GM19025 (cell line): ENCODE data around the gene GBP7.

Experiments used
- ATAC-seq: cut with Tn5 transposase; IDR thresholded peaks from one replicate; pipeline ENCODE4 v1.9.1; 2021; ENCODE audit warnings: mild to moderate bottlenecking, low read depth, moderate library complexity; ENCODE audit not compliant: unreplicated experiment

GBP7 gene

GRCh38 chr1:89125913-89126580 is 49.8 kb downstream of the GBP7 start, which contains the start of gene GBP2:
Gene GBP2 (minus strand): TSS chr1:89126114. CDS start chr1:89121966, 4,148 bp downstream.
- ATAC-seq: peak; percentile 78

- ATAC-seq: peak; percentile 17
These were observed 50.4 kb downstream of the GBP7 start for GRCh38 chr1:89125240-89125912.

DNA sequence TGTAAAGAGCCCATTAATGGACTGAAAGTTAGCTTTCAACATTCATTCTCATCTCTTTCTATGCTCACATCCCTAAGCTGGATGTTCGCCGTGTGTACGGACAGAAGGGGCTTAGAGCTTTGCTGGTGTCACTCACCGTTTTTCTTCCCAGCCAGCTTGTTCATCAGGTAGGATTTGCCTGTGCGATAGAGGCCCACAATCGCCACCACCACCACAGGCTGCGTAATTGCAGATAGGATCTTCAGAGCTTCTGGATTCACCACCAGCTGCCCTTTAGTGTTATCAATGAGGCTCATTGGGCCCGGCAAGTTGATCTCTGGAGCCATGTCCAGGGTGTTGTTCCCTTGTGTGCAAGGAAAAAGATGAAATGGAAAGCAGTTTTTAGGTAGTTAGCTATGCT is 54.2 kb downstream of the GBP7 start:
- no peak for ATAC-seq

GRCh38 chr1:89114662-89115061 is 61.1 kb downstream of the GBP7 start:
- no peak for ATAC-seq

GRCh38 chr1:89112871-89113613 is 62.8 kb downstream of the GBP7 start:
- no peak for ATAC-seq

DNA sequence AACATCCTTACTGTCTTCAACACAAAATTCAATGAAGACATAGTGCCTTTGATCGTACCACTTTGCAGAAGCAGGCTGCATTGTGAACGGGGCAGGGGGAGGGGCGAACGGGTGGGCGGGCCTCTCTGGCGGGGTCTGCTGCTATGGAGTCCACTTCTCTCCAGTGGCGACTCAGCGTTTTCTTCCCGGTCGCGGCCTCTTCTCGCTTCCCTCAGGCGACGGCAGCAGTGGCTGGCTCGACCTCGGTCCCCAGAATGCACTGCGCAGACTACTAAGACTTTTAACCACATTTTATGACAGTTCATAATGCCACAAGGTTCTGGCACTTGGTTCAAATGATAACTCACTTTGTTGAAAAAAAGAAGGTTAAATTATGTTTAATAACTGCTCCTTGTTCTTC is 71.1 kb downstream of the GBP7 start:
- ATAC-seq: no peak

DNA sequence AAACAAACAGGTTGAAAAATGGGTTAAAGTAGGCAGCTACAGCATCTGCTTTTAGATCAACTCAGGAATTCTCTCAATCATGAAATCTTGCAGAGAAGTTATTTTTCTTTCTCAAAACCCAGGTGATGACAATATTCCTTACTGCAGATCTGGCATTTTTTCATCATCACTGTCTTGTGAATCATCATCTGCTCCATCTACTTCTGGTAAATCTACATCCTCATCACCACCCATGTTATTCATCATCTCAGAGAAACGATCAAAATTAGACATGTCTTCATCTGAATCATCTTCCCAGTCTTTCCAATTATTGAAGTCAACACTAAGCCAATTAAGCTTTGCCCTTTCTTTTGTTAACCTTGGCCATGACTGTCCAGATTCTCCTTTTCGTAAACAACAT is 71.7 kb downstream of the GBP7 start:
- ATAC-seq: no peak

- ATAC-seq: no peak
These were observed 73.8 kb downstream of the GBP7 start for GRCh38 chr1:89102021-89102420.

DNA sequence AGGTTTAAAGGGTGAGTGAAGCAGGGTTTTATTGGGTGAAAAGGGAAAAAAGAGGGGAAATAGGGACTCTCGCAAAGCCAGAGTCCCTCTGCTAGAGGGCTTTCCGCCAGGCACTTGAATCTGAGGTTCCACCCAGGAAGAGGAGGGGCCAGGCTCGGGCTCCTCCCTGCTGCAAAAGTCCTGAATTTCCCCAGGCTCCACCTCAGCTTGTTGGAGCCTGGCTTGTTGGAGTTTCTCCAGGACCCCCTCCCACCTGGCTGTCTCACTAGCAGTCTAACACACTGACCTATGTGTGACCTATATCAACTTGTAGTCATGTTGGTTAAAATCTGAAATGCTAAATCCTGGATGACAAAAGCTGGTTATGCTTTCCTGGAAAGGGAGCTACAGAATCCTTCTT is 75.4 kb downstream of the GBP7 start:
- ATAC-seq: no peak

GRCh38 chr1:89098857-89099256 is 76.9 kb downstream of the GBP7 start:
- no peak for ATAC-seq

DNA sequence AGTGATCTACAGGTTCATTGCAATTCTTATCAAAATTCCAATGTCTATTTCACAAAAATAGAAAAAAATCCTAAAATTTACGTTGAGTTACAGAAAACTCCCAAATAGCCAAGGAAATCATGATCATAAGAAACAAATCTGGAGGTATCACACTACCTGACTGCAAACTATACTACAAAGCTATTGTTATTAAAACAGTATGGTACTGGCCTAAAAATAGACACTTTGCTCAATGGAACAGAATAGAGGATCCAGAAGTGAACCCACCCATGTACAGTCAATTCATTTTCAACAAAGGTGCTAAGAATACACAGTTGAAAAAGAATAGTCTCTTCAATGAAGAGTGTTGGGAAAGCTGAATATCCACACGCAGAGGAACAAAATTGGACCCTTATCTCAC is 80.1 kb downstream of the GBP7 start:
- no peak for ATAC-seq

DNA sequence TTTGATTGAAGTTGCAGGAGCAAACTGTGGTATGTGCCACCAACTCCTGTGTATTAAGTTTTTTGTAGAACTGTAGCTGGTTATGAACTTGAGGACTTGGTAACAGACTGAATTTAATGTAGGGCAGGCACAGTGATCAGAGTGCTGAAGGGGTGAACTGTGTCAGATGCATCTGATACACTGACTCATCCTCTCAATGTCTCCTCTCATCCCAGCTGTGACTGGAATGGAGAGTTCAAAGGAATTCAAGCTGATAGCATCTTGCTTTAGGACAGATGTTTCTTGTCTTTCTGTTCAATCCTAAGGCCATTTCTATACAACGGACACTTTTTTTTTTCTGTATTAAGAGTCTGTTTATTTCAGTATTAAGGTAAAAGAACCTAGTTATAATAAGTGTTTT is 85.8 kb downstream of the GBP7 start:
- ATAC-seq: no peak

DNA sequence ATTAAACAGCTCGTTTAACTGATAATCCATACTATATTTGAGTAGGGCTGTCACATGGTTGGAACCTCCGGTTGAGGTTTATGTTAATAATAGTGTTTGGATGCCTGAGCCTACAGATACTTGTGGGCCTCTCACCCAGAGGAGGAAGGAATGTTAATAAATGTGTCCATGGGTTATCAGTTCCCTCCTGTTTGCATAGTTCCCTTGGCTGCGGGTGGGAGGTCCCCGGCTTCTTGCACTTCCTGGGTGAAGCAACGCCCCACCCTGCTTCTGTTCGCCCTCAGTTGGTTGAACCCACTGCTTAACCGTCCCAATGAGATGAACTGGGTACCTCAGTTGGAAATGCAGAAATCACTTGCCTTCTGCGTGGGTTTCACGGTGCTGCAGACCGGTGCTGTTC is 87.2 kb downstream of the GBP7 start:
- ATAC-seq: no peak

- ATAC-seq: no peak
These were observed 88.6 kb downstream of the GBP7 start for GRCh38 chr1:89087241-89087640.

DNA sequence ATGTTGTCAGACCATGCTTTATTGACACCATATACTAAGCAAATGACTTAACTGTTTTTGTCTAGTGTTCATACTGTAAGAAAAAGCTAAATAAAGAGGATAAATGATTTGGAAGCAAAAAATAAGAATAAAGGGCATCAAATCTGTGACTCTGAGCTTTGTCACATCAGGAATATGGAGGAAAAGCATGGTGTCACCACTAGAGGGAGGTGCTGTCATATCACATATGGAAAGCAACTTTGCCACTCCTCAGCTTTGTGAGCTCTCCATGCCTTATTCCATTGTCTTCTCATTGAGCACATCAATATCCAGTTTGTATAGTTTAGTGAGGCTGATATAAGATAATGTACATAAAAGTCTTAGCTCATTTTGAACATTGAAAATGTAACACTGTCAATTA is 90.0 kb downstream of the GBP7 start:
- no peak for ATAC-seq
